Measurements from ENCODE around the gene C9orf43. TPM values are rescaled to one million over a fixed set of nuclear protein-coding genes. Genes with fewer than 3 reads are reported as not detected.

C9orf43 gene
- total RNA-seq, 1 donor from 2014 or later, result 0.88 TPM

- no peak for TF ChIP-seq CTCF (IDR thresholded peaks at IDR 0.05; ENCODE audit: insufficient read depth, low read length, poor library complexity, severe bottlenecking)
- Histone ChIP-seq H3K27me3 (ENCODE audit: control insufficient read depth, insufficient read depth, low read length) (no peaks in the 10 kb centered on the region), H3K36me3 (ENCODE audit: control insufficient read depth, insufficient read depth, low read length) (no peaks in the 10 kb centered on the region), H3K4me3 (ENCODE audit: low read depth, low read length) (no peak overlapping the region)
- DNase-seq (ENCODE audit: low read depth), result no peak
These were observed 41.3 kb upstream of the C9orf43 start for GRCh38 chr9:113368982-113369854.

- no peak for TF ChIP-seq CTCF (IDR thresholded peaks at IDR 0.05; ENCODE audit: insufficient read depth, low read length, poor library complexity, severe bottlenecking)
- Histone ChIP-seq H3K27me3 (ENCODE audit: control insufficient read depth, insufficient read depth, low read length) (no peaks in the 10 kb centered on the region), H3K4me3 (ENCODE audit: low read depth, low read length) (no peak overlapping the region), H3K36me3 (ENCODE audit: control insufficient read depth, insufficient read depth, low read length) (no peaks in the 10 kb centered on the region)
- no peak for DNase-seq (ENCODE audit: low read depth)
These were observed 40.7 kb upstream of the C9orf43 start for GRCh38 chr9:113369855-113370140.

GRCh38 chr9:113370806-113371325, 39.7 kb upstream of the C9orf43 start:
- DNase-seq (ENCODE audit: low read depth), result no peak
- H3K27me3 ChIP-seq (ENCODE audit: control insufficient read depth, insufficient read depth, low read length), result no peaks in the 10 kb centered on the region
- no peak overlapping the region for H3K4me3 ChIP-seq (ENCODE audit: low read depth, low read length)
- TF ChIP-seq CTCF (IDR thresholded peaks at IDR 0.05; ENCODE audit: insufficient read depth, low read length, poor library complexity, severe bottlenecking), result no peak
- no peaks in the 10 kb centered on the region for H3K36me3 ChIP-seq (ENCODE audit: control insufficient read depth, insufficient read depth, low read length)

- no peak for DNase-seq (ENCODE audit: low read depth)
- H3K4me3 ChIP-seq (ENCODE audit: low read depth, low read length), result no peak overlapping the region
These were observed 38.5 kb upstream of the C9orf43 start for GRCh38 chr9:113372059-113372458.

GRCh38 chr9:113373256-113373655, 37.3 kb upstream of the C9orf43 start:
- no peak for DNase-seq (ENCODE audit: low read depth)
- TF ChIP-seq CTCF (IDR thresholded peaks at IDR 0.05; ENCODE audit: insufficient read depth, low read length, poor library complexity, severe bottlenecking), result no peak
- H3K27me3 ChIP-seq (ENCODE audit: control insufficient read depth, insufficient read depth, low read length), result no peaks in the 10 kb centered on the region
- H3K4me3 ChIP-seq (ENCODE audit: low read depth, low read length), result no peak overlapping the region
- H3K36me3 ChIP-seq (ENCODE audit: control insufficient read depth, insufficient read depth, low read length), result no peaks in the 10 kb centered on the region

More at GRCh38 chr9:113372059-113372458, 38.5 kb upstream of the C9orf43 start:
- no peaks in the 10 kb centered on the region for H3K36me3 ChIP-seq (ENCODE audit: control insufficient read depth, insufficient read depth, low read length)
- no peak for TF ChIP-seq CTCF (IDR thresholded peaks at IDR 0.05; ENCODE audit: insufficient read depth, low read length, poor library complexity, severe bottlenecking)
- H3K27me3 ChIP-seq (ENCODE audit: control insufficient read depth, insufficient read depth, low read length), result no peaks in the 10 kb centered on the region

All from kidney epithelial cell (primary cell).